H1 (cell line): Measurements from ENCODE around the gene ME1. TPM values are rescaled to one million over a fixed set of nuclear protein-coding genes. Genes with fewer than 3 reads are reported as not detected.

Experiments
- CTCF ChIA-PET: fragments of 300-600 bp; sonication (Branson Sonifier 250); formaldehyde crosslinking; loops from one replicate; lab custom pipeline; 2021; ENCODE audit not compliant: partially characterized antibody; lab: Charles Lee
- POLR2A ChIA-PET: fragments of 300-600 bp; sonication (Branson Sonifier 250); formaldehyde crosslinking; loops from one replicate; lab custom pipeline; 2021; ENCODE audit warnings: inconsistent platforms; ENCODE audit not compliant: partially characterized antibody; lab: Charles Lee
- DNase-seq, 2 experiments: peaks; one replicate each; pipeline versions ENCODE4 v3.0.0 to v3.0.0-alpha.2; 2010 to 2022; ENCODE audit warnings: low spot score in 2 of 2, low read depth in 1 of 2, mixed read lengths in 1 of 2
- FAIRE-seq: peaks from 2 replicates; lab custom pipeline; 2011; peaks lifted over from hg19 to GRCh38; lab: Jason Lieb, UNC
- H2AFZ ChIP-seq: 2 replicates; pipeline ENCODE4 v1.8.1; 2012; ENCODE audit warnings: low read length, inconsistent platforms
- H2AK5ac ChIP-seq: 2 replicates; pipeline ENCODE4 v1.6.1; 2013; ENCODE audit warnings: low read depth, low read length
- H2BK120ac ChIP-seq: replicated peaks from 2 replicates; pipeline ENCODE3; 2013; ENCODE audit warnings: low read depth, low read length, inconsistent platforms
- H2BK12ac ChIP-seq: 2 replicates; pipeline ENCODE4 v1.6.1; 2013; ENCODE audit warnings: low read depth, low read length
- H2BK15ac ChIP-seq: 2 replicates; pipeline ENCODE4 v1.6.1; 2013; ENCODE audit warnings: low read length
- H2BK20ac ChIP-seq: 2 replicates; pipeline ENCODE4 v1.6.1; 2013; ENCODE audit warnings: low read length
- H2BK5ac ChIP-seq: 2 replicates; pipeline ENCODE4 v1.6.1; 2013; ENCODE audit warnings: low read depth, low read length
- H3K14ac ChIP-seq: 2 replicates; pipeline ENCODE4 v1.6.1; 2013; ENCODE audit warnings: inconsistent platforms; ENCODE audit not compliant: insufficient read length
- H3K18ac ChIP-seq: 2 replicates; pipeline ENCODE4 v1.6.1; 2013; ENCODE audit warnings: low read length; ENCODE audit errors: extremely low read depth
- H3K23ac ChIP-seq: 2 replicates; pipeline ENCODE4 v1.6.1; 2013; ENCODE audit warnings: inconsistent platforms; ENCODE audit not compliant: insufficient read length
- H3K23me2 ChIP-seq: 2 replicates; pipeline ENCODE4 v1.6.1; 2013; ENCODE audit warnings: low read depth, low read length
- H3K27ac ChIP-seq: 2 replicates; pipeline ENCODE4 v1.6.1; 2011; ENCODE audit warnings: low read depth, low read length, inconsistent platforms
- H3K27me3 ChIP-seq, 4 experiments: replicated peaks in 1 of 4; 1 replicate in 1 of 4; 2 replicates in 3 of 4; pipeline versions ENCODE4 v1.6.1 to v1.8.1; 2011 to 2013; ENCODE audit warnings: low read length in 3 of 4, mild to moderate bottlenecking in 3 of 4, inconsistent platforms in 2 of 4, mixed read lengths in 2 of 4, moderate library complexity in 1 of 4; ENCODE audit not compliant: control insufficient read depth in 3 of 4, insufficient read depth in 3 of 4; ENCODE audit errors: extremely low read depth in 1 of 4
- H3K36me3 ChIP-seq, 4 experiments: 2 replicates each; pipeline versions ENCODE4 v1.6.1 to v1.8.1; 2011 to 2013; ENCODE audit warnings: mild to moderate bottlenecking in 4 of 4, low read length in 3 of 4, moderate library complexity in 2 of 4, control low read depth in 1 of 4, inconsistent platforms in 1 of 4; ENCODE audit not compliant: insufficient read depth in 4 of 4, control insufficient read depth in 2 of 4
- H3K4ac ChIP-seq: replicated peaks from 2 replicates; pipeline ENCODE3; 2013; ENCODE audit warnings: low read length, low read depth, mixed read lengths, inconsistent platforms; ENCODE audit not compliant: insufficient read length
- H3K4me1 ChIP-seq, 4 experiments: replicated peaks in 1 of 4; 1 replicate in 1 of 4; 2 replicates in 3 of 4; pipeline versions ENCODE4 v1.6.1 to v1.8.1; 2011 to 2013; ENCODE audit warnings: low read length in 3 of 4, inconsistent platforms in 2 of 4, mixed read lengths in 1 of 4; ENCODE audit not compliant: insufficient read depth in 4 of 4, control insufficient read depth in 3 of 4
- H3K4me2 ChIP-seq, 2 experiments: 2 replicates each; pipeline versions ENCODE4 v1.6.1 to v1.8.1; 2011 to 2013; ENCODE audit warnings: low read depth in 2 of 2, low read length in 2 of 2, control low read depth in 1 of 2, inconsistent platforms in 1 of 2, mild to moderate bottlenecking in 1 of 2; ENCODE audit not compliant: insufficient read depth in 1 of 2
- H3K4me3 ChIP-seq, 4 experiments: fragments of 200-600, 300-600 bp in 1 of 4; sonication (generic), shearing (Covaris generic), sonication (Bioruptor Twin) in 1 of 4; 2 replicates each; pipeline versions ENCODE4 v1.5.1 to v1.8.1; 2011 to 2016; ENCODE audit warnings: low read length in 4 of 4, low read depth in 3 of 4, control low read depth in 2 of 4, inconsistent platforms in 2 of 4, mild to moderate bottlenecking in 2 of 4, mixed read lengths in 1 of 4, moderate library complexity in 1 of 4; ENCODE audit not compliant: insufficient read depth in 2 of 4; ENCODE audit errors: extremely low read depth in 1 of 4
- H3K56ac ChIP-seq: replicated peaks from 2 replicates; pipeline ENCODE3; 2013; ENCODE audit warnings: low read depth, mild to moderate bottlenecking, mixed read lengths, low read length, inconsistent platforms; ENCODE audit not compliant: insufficient read length
- H3K79me1 ChIP-seq: 2 replicates; pipeline ENCODE4 v1.6.1; 2013; ENCODE audit warnings: low read depth, low read length, control low read depth
- H3K79me2 ChIP-seq, 2 experiments: 2 replicates each; pipeline versions ENCODE4 v1.6.1 to v1.8.1; 2012 to 2013; ENCODE audit warnings: low read length in 2 of 2, mild to moderate bottlenecking in 2 of 2, inconsistent platforms in 1 of 2; ENCODE audit not compliant: insufficient read depth in 2 of 2, control insufficient read depth in 1 of 2
- H3K9ac ChIP-seq, 4 experiments: replicated peaks in 1 of 4; 1 replicate in 1 of 4; 2 replicates in 3 of 4; pipeline versions ENCODE4 v1.6.1 to v1.8.1; 2011 to 2013; ENCODE audit warnings: low read depth in 3 of 4, low read length in 3 of 4, control low read depth in 2 of 4, mild to moderate bottlenecking in 2 of 4, moderate library complexity in 2 of 4, inconsistent platforms in 1 of 4; ENCODE audit errors: extremely low read depth in 1 of 4
- H3K9me3 ChIP-seq, 2 experiments: 2 replicates each; pipeline versions ENCODE4 v1.6.1 to v1.8.1; 2012 to 2013; ENCODE audit warnings: mild to moderate bottlenecking in 2 of 2, moderate library complexity in 2 of 2, control low read depth in 1 of 2, inconsistent platforms in 1 of 2, low read depth in 1 of 2, low read length in 1 of 2, mixed read lengths in 1 of 2; ENCODE audit not compliant: insufficient read depth in 2 of 2
- H4K20me1 ChIP-seq, 2 experiments: replicated peaks in 1 of 2; 2 replicates each; pipeline versions ENCODE3 to v1.8.1; 2011 to 2013; ENCODE audit warnings: inconsistent platforms in 2 of 2, low read length in 2 of 2, mild to moderate bottlenecking in 1 of 2; ENCODE audit not compliant: insufficient read depth in 2 of 2, control insufficient read depth in 1 of 2
- H4K5ac ChIP-seq: 2 replicates; pipeline ENCODE4 v1.6.1; 2013; ENCODE audit warnings: low read length, low read depth, mixed read lengths, inconsistent platforms; ENCODE audit not compliant: insufficient read length
- H4K8ac ChIP-seq: 2 replicates; pipeline ENCODE4 v1.8.0; 2013; ENCODE audit warnings: mild to moderate bottlenecking, moderate library complexity, low read length, inconsistent platforms; ENCODE audit not compliant: insufficient read depth; ENCODE audit errors: extremely low read depth
- H4K91ac ChIP-seq: replicated peaks from 2 replicates; pipeline ENCODE3; 2013; ENCODE audit warnings: low read length, mixed read lengths, inconsistent platforms; ENCODE audit not compliant: insufficient read length
- ATF3 ChIP-seq: IDR thresholded peaks from 2 replicates; pipeline ENCODE4 v1.6.1; 2011; ENCODE audit warnings: low read depth, mild to moderate bottlenecking, low read length; ENCODE audit not compliant: insufficient read depth
- CHD2 ChIP-seq: IDR thresholded peaks from 2 replicates; pipeline ENCODE4 v1.6.1; 2012; ENCODE audit warnings: low read length, improper control_type of control experiment
- EP300 ChIP-seq, 2 experiments: IDR thresholded peaks; 1 replicate in 1 of 2; 2 replicates in 1 of 2; pipeline ENCODE4 v1.6.1; 2011 to 2012; ENCODE audit warnings: low read depth in 2 of 2, low read length in 2 of 2, mild to moderate bottlenecking in 2 of 2, borderline replicate concordance in 1 of 2, inconsistent platforms in 1 of 2, moderate library complexity in 1 of 2
- HDAC2 ChIP-seq, 2 experiments: fragments of 300-600 bp in 1 of 2; sonication (generic) in 1 of 2; IDR thresholded peaks; 2 replicates each; pipeline ENCODE4 v1.6.1; 2011 to 2012; ENCODE audit warnings: low read depth in 2 of 2, low read length in 2 of 2, mild to moderate bottlenecking in 2 of 2, moderate library complexity in 2 of 2, borderline replicate concordance in 1 of 2, inconsistent platforms in 1 of 2
- NRF1 ChIP-seq: IDR thresholded peaks from 2 replicates; pipeline ENCODE4 v1.6.1; 2011; ENCODE audit warnings: mild to moderate bottlenecking, low read depth, low read length, improper control_type of control experiment
- SIX5 ChIP-seq: IDR thresholded peaks from 2 replicates; pipeline ENCODE4 v1.6.1; 2011; ENCODE audit warnings: mild to moderate bottlenecking, low read depth, low read length
- TCF12 ChIP-seq: IDR thresholded peaks from 2 replicates; pipeline ENCODE4 v1.6.1; 2011; ENCODE audit warnings: low read depth, mild to moderate bottlenecking, low read length
- YY1 ChIP-seq: IDR thresholded peaks from 2 replicates; pipeline ENCODE4 v1.6.1; 2011; ENCODE audit warnings: low read depth, mild to moderate bottlenecking, low read length
- WGBS, 2 experiments: shearing (Covaris generic) in 1 of 2; methylation state at CpG; one replicate each; pipeline versions ENCODE4 v1.1.6 to v1.1.7; 2013 to 2015; ENCODE audit warnings: low lambda C conversion rate in 2 of 2, mixed read lengths in 2 of 2, inconsistent platforms in 1 of 2, low coverage in 1 of 2, missing lambda C conversion rate in 1 of 2; ENCODE audit not compliant: insufficient replicate concordance in 2 of 2, insufficient coverage in 1 of 2, insufficient read length in 1 of 2; ENCODE audit errors: extremely low coverage in 1 of 2, missing lambda C conversion rate in 1 of 2; 5-methylcytosine and 5-hydroxymethylcytosine counted together
- polyA plus RNA-seq, 7 experiments: library from polyadenylated mRNA; depleted of rRNA in 3 of 7; stranded (reverse) in 5 of 7; unstranded in 2 of 7; fragments of >200 nt in 5 of 7; fragments of 200-250 nt in 2 of 7; gene quantifications; 1 replicate in 5 of 7; 2 replicates in 1 of 7; 4 replicates in 1 of 7; pipeline versions ENCODE4 v1.2.1 to v1.2.3, GENCODE V29; 2011 to 2013; ENCODE audit warnings: missing spikeins in 2 of 7, mixed read lengths in 2 of 7
- total RNA-seq: library from RNA; stranded (reverse); fragmentation: NEBNext Ultra II Directional; extraction: Animal tissue kit (Norgen Biotek cat#: 25700); gene quantifications from 2 replicates; pipeline ENCODE4 v1.2.1, GENCODE V29; 2021

The ME1 gene
- total and polyA plus RNA-seq, 2 of the 8 experiments (the other 6 are each of a cell fraction or from before 2014, with no cell fraction given), result 1.3 to 3.9 TPM

GRCh38 chr6:83218646-83219045 lies 212.2 kb downstream of the ME1 start:
- Histone ChIP-seq H3K4me2 (no peak overlapping the region), H4K20me1 (no peaks in the 10 kb centered on the region), H2BK5ac (no peak overlapping the region), H4K5ac (no peak overlapping the region), H2BK120ac (no peak overlapping the region), H3K36me3 (no peaks in the 10 kb centered on the region), H3K9me3 (no peaks in the 10 kb centered on the region), H4K8ac (no peak overlapping the region), H3K79me1 (no peaks in the 10 kb centered on the region), H3K27me3 (no peaks in the 10 kb centered on the region), H2BK12ac (no peak overlapping the region), H3K27ac (no peak overlapping the region), H3K79me2 (no peaks in the 10 kb centered on the region), H3K56ac (no peak overlapping the region), H3K4me3 (no peak overlapping the region), H3K4me1 (no peaks in the 10 kb centered on the region), H2AFZ (no peak overlapping the region), H2AK5ac (no peak overlapping the region), H3K23me2 (no peaks in the 10 kb centered on the region), H3K14ac (no peak overlapping the region), H3K9ac (no peak overlapping the region), H2BK20ac (no peak overlapping the region), H3K4ac (no peak overlapping the region), H2BK15ac (no peak overlapping the region), H3K18ac (no peak overlapping the region), H4K91ac (no peak overlapping the region), H3K23ac (no peak overlapping the region)
- ChIA-PET CTCF (interaction anchor here (1.2 to 11.7 kb wide), 9 partner anchors 11 to 396 kb away, joined by 3 to 310 read pairs (median 4); partner anchors contain the start of genes DOP1A, PRSS35 and UBE3D), POLR2A (interaction anchor here (1.5 kb wide), 1 partner anchor 294 kb away, joined by 3 read pairs; the partner anchor contains the start of gene PRSS35)
- FAIRE-seq (no peak), DNase-seq (no peak)
- WGBS, 2 experiments, result 87% methylated on average over 3 of the region's 3 CpGs; no CpG with 5 or more reads in 1 of the 2 experiments
- TF ChIP-seq NRF1, result no peak
- no peak for TF ChIP-seq ATF3
- TF ChIP-seq SIX5, result no peak
- TF ChIP-seq YY1, result no peak
- no peak for TF ChIP-seq EP300 (IDR thresholded peaks at IDR 0.05; ENCODE audit: borderline replicate concordance in 1 of 2, low read depth in 2 of 2, low read length in 2 of 2)
- TF ChIP-seq TCF12, result no peak
- no peak for TF ChIP-seq HDAC2 (IDR thresholded peaks at IDR 0.05; ENCODE audit: borderline replicate concordance in 1 of 2, low read depth in 2 of 2, low read length in 2 of 2)
- no peak for TF ChIP-seq CHD2
